ENCODE measurements around the gene DTD1.

DNA sequence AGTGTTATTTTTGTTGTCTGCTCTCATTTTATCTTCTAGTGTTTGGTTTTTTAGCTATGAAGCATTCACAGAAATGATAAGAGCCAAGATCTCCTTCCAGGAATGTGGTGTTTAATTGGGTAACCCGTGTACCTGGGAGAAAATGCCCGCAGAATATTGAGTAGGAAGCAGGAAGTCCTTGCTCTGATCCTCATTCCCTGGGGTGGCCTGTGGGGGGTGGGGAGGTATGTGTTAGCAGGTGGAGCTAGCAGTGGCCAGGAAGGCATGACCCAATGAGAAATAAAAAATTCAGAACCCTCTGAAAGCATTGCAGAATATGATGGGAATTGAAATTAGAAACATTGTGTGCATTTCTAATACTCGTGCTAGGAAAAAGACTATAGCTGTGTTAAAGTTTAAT, 100.8 kb downstream of the DTD1 start:
- TF ChIP-seq, protein P1, sequence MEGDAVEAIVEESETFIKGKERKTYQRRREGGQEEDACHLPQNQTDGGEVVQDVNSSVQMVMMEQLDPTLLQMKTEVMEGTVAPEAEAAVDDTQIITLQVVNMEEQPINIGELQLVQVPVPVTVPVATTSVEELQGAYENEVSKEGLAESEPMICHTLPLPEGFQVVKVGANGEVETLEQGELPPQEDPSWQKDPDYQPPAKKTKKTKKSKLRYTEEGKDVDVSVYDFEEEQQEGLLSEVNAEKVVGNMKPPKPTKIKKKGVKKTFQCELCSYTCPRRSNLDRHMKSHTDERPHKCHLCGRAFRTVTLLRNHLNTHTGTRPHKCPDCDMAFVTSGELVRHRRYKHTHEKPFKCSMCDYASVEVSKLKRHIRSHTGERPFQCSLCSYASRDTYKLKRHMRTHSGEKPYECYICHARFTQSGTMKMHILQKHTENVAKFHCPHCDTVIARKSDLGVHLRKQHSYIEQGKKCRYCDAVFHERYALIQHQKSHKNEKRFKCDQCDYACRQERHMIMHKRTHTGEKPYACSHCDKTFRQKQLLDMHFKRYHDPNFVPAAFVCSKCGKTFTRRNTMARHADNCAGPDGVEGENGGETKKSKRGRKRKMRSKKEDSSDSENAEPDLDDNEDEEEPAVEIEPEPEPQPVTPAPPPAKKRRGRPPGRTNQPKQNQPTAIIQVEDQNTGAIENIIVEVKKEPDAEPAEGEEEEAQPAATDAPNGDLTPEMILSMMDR (IDR thresholded peaks at IDR 0.05): no peak
- no peak for TF ChIP-seq POLR2A (IDR thresholded peaks at IDR 0.05)
